Measurements from ENCODE around the gene PSMD9.

- TF ChIP-seq CTCF (conservative IDR thresholded peaks at IDR 0.05), result no peak
- TF ChIP-seq EZH2 (IDR thresholded peaks at IDR 0.05; ENCODE audit: low read depth), result no peak
Measured at GRCh38 chr12:121937654-121938053, 49.1 kb downstream of the PSMD9 start.
